K562 (cell line): ENCODE results near the gene ZNF273. TPM values are rescaled to one million over a fixed set of nuclear protein-coding genes. Genes with fewer than 3 reads are reported as not detected.

Experiments
- ADNP ChIP-seq: fragments of 200-800 bp; sonication (Bioruptor generic); IDR thresholded peaks from 2 replicates; pipeline ENCODE4 v1.6.1; 2016; ENCODE audit warnings: missing genetic modification characterization, missing compliant biosample characterization
- ATF1 ChIP-seq, 2 experiments: fragments of 450-650 bp in 1 of 2; IDR thresholded peaks; 2 replicates each; pipeline ENCODE4 v1.6.1; 2016; ENCODE audit warnings: missing compliant biosample characterization in 1 of 2, missing genetic modification characterization in 1 of 2
- CC2D1A ChIP-seq: fragments of 450-650 bp; IDR thresholded peaks from 2 replicates; pipeline ENCODE4 v1.6.1; 2017; ENCODE audit warnings: mild to moderate bottlenecking
- ELF4 ChIP-seq: fragments of 450-650 bp; formaldehyde crosslinking; IDR thresholded peaks from 2 replicates; pipeline ENCODE4 v1.4.0; 2022; ENCODE audit warnings: missing genetic modification characterization
- MCM2 ChIP-seq: fragments of 450-650 bp; IDR thresholded peaks from 2 replicates; pipeline ENCODE4 v1.6.1; 2017; ENCODE audit warnings: low read depth, mild to moderate bottlenecking
- MEIS2 ChIP-seq: fragments of 450-650 bp; IDR thresholded peaks from 2 replicates; pipeline ENCODE4 v1.6.1; 2014; ENCODE audit warnings: mild to moderate bottlenecking; ENCODE audit not compliant: partially characterized antibody
- NCOA1 ChIP-seq: fragments of 450-650 bp; IDR thresholded peaks from 2 replicates; pipeline ENCODE4 v1.6.1; 2016; ENCODE audit warnings: low read depth
- RBM25 ChIP-seq: fragments of 200-400 bp; formaldehyde crosslinking; IDR thresholded peaks from 2 replicates; pipeline ENCODE4 v1.6.1; 2018; ENCODE audit warnings: low read length, low read depth, moderate library complexity; ENCODE audit not compliant: severe bottlenecking
- RFX7 ChIP-seq: fragments of 250-450 bp; sonication (Bioruptor Pico); IDR thresholded peaks from 2 replicates; pipeline ENCODE4 v1.5.1; 2021; ENCODE audit warnings: mild to moderate bottlenecking
- SMARCA4 ChIP-seq: fragments of 450-650 bp; IDR thresholded peaks from 2 replicates; pipeline ENCODE4 v1.6.1; 2016
- STAT5B ChIP-seq: fragments of 250-450 bp; sonication (Bioruptor Pico); IDR thresholded peaks from 2 replicates; pipeline ENCODE4 v1.8.0; 2021; ENCODE audit warnings: mild to moderate bottlenecking, inconsistent platforms
- U2AF2 ChIP-seq: fragments of 200-400 bp; formaldehyde crosslinking; optimal IDR thresholded peaks from 2 replicates; pipeline ENCODE3; 2017; ENCODE audit warnings: low read depth, mild to moderate bottlenecking, low read length
- ZFX ChIP-seq: sonication (generic); formaldehyde crosslinking; IDR thresholded peaks from 2 replicates; pipeline ENCODE4 v1.8.0; 2022; ENCODE audit warnings: mild to moderate bottlenecking, missing genetic modification reagents, moderate library complexity
- ZNF384 ChIP-seq: IDR thresholded peaks from 2 replicates; pipeline ENCODE4 v1.6.1; 2012; ENCODE audit warnings: low read depth, low read length, improper control_type of control experiment
- polyA plus RNA-seq, 8 experiments: library from polyadenylated mRNA; depleted of rRNA in 4 of 8; stranded (reverse) in 5 of 8; unstranded in 3 of 8; fragments of >200 nt; fragmentation: Nextera tagmentation in 2 of 8; fragmentation: Illumina TruSeq in 1 of 8; extraction: Ambion mirVana in 2 of 8; extraction: Trizol in 1 of 8; gene quantifications; 2 replicates each; pipeline versions ENCODE4 v1.2.1 to v1.2.3, GENCODE V29; 2011 to 2014; ENCODE audit warnings: inconsistent platforms in 1 of 8, missing spikeins in 1 of 8
- total RNA-seq, 7 experiments: library from RNA; depleted of rRNA in 6 of 7; stranded (reverse); fragments of >200 nt in 6 of 7; fragmentation: Illumina TruSeq in 2 of 7; extraction: Trizol in 2 of 7; gene quantifications; 2 replicates each; pipeline versions ENCODE4 v1.2.1 to v1.2.3, GENCODE V29; 2011 to 2021; ENCODE audit warnings: low replicate concordance in 1 of 7
- TF ChIP-seq, protein P1 (sequence below): fragments of 250-450 bp; sonication (Bioruptor Pico); IDR thresholded peaks from 2 replicates; pipeline ENCODE4 v1.4.0; 2020; ENCODE audit warnings: mild to moderate bottlenecking, moderate library complexity
- TF ChIP-seq, protein P2 (sequence below): fragments of 450-650 bp; formaldehyde crosslinking; IDR thresholded peaks from 2 replicates; pipeline ENCODE4 v1.4.0; 2020; ENCODE audit warnings: mild to moderate bottlenecking, moderate library complexity
- TF ChIP-seq, protein P3 (sequence below): IDR thresholded peaks from 3 replicates; pipeline ENCODE4 v1.6.1; 2011; ENCODE audit warnings: borderline replicate concordance, mild to moderate bottlenecking, moderate library complexity; ENCODE audit not compliant: insufficient read length; ENCODE audit errors: extremely low read depth
- TF ChIP-seq, protein P4 (sequence below): fragments of 450-650 bp; formaldehyde crosslinking; IDR thresholded peaks from 2 replicates; pipeline ENCODE4 v1.4.0; 2022; ENCODE audit warnings: missing genetic modification characterization
- TF ChIP-seq, protein P5 (sequence below): fragments of 450-650 bp; IDR thresholded peaks from 2 replicates; pipeline ENCODE4 v1.7.0; 2016; ENCODE audit warnings: borderline replicate concordance

The ZNF273 gene
- total and polyA plus RNA-seq, 9 of the 15 experiments (the other 6 are each of a cell fraction or from before 2014, with no cell fraction given), result 13.3 to 37.0 (median 20.7) TPM

DNA sequence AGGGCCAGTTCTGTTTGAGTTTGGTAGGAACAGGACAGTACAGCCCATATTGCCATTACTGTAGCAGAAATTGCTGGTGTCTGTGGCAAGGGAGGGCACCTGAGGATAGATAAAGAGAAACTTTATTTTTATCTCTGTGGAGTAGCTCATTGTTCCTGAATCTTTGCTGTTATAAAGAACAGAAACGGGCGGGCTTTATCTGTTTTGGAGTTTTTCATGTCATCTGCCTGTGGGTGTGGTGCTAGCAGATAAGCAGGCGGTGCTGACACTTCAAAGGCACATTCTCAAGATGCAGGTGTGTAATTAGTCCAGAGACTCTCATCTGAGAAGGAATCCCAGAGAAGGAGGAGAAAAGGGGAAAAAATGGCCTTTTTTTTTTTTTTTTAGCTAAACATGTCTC lies 11.5 kb downstream of the ZNF273 start (continued):
- no peak for TF ChIP-seq U2AF2
- peak; percentile 78; the same call in 1 of the 2 replicates for TF ChIP-seq NCOA1
- no peak for TF ChIP-seq RFX7 (CRISPR knock-in tag)
- peak; percentile 89 for TF ChIP-seq SMARCA4
- no peak for TF ChIP-seq STAT5B (CRISPR knock-in tag)
- TF ChIP-seq MEIS2, result peak; percentile 87
- TF ChIP-seq ZFX (CRISPR knock-in tag), result no peak
- TF ChIP-seq, protein P1, sequence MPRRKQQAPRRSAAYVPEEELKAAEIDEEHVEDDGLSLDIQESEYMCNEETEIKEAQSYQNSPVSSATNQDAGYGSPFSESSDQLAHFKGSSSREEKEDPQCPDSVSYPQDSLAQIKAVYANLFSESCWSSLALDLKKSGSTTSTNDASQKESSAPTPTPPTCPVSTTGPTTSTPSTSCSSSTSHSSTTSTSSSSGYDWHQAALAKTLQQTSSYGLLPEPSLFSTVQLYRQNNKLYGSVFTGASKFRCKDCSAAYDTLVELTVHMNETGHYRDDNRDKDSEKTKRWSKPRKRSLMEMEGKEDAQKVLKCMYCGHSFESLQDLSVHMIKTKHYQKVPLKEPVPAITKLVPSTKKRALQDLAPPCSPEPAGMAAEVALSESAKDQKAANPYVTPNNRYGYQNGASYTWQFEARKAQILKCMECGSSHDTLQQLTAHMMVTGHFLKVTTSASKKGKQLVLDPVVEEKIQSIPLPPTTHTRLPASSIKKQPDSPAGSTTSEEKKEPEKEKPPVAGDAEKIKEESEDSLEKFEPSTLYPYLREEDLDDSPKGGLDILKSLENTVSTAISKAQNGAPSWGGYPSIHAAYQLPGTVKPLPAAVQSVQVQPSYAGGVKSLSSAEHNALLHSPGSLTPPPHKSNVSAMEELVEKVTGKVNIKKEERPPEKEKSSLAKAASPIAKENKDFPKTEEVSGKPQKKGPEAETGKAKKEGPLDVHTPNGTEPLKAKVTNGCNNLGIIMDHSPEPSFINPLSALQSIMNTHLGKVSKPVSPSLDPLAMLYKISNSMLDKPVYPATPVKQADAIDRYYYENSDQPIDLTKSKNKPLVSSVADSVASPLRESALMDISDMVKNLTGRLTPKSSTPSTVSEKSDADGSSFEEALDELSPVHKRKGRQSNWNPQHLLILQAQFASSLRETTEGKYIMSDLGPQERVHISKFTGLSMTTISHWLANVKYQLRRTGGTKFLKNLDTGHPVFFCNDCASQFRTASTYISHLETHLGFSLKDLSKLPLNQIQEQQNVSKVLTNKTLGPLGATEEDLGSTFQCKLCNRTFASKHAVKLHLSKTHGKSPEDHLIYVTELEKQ (CRISPR knock-in tag), result no peak
- TF ChIP-seq ELF4 (CRISPR knock-in tag), result 0 out of 2 replicates have a peak, but pooled peaks have one; percentile 41
- peak; percentile 44; the same call in 1 of the 2 replicates for TF ChIP-seq CC2D1A
- TF ChIP-seq RBM25, result no peak
- TF ChIP-seq, protein P2, sequence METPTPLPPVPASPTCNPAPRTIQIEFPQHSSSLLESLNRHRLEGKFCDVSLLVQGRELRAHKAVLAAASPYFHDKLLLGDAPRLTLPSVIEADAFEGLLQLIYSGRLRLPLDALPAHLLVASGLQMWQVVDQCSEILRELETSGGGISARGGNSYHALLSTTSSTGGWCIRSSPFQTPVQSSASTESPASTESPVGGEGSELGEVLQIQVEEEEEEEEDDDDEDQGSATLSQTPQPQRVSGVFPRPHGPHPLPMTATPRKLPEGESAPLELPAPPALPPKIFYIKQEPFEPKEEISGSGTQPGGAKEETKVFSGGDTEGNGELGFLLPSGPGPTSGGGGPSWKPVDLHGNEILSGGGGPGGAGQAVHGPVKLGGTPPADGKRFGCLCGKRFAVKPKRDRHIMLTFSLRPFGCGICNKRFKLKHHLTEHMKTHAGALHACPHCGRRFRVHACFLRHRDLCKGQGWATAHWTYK (CRISPR knock-in tag), result no peak
- TF ChIP-seq MCM2, result no peak
- no peak for TF ChIP-seq ATF1 (CRISPR knock-in tag; IDR thresholded peaks at IDR 0.05)
- 0 out of 2 replicates have a peak, but pooled peaks have one; percentile 19 for TF ChIP-seq ATF1 (tag; IDR thresholded peaks at IDR 0.05)
- peak; percentile 44; the same call in 1 of the 2 replicates for TF ChIP-seq ZNF384
- TF ChIP-seq, protein P3, sequence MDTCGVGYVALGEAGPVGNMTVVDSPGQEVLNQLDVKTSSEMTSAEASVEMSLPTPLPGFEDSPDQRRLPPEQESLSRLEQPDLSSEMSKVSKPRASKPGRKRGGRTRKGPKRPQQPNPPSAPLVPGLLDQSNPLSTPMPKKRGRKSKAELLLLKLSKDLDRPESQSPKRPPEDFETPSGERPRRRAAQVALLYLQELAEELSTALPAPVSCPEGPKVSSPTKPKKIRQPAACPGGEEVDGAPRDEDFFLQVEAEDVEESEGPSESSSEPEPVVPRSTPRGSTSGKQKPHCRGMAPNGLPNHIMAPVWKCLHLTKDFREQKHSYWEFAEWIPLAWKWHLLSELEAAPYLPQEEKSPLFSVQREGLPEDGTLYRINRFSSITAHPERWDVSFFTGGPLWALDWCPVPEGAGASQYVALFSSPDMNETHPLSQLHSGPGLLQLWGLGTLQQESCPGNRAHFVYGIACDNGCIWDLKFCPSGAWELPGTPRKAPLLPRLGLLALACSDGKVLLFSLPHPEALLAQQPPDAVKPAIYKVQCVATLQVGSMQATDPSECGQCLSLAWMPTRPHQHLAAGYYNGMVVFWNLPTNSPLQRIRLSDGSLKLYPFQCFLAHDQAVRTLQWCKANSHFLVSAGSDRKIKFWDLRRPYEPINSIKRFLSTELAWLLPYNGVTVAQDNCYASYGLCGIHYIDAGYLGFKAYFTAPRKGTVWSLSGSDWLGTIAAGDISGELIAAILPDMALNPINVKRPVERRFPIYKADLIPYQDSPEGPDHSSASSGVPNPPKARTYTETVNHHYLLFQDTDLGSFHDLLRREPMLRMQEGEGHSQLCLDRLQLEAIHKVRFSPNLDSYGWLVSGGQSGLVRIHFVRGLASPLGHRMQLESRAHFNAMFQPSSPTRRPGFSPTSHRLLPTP, result no peak
- TF ChIP-seq, protein P4, sequence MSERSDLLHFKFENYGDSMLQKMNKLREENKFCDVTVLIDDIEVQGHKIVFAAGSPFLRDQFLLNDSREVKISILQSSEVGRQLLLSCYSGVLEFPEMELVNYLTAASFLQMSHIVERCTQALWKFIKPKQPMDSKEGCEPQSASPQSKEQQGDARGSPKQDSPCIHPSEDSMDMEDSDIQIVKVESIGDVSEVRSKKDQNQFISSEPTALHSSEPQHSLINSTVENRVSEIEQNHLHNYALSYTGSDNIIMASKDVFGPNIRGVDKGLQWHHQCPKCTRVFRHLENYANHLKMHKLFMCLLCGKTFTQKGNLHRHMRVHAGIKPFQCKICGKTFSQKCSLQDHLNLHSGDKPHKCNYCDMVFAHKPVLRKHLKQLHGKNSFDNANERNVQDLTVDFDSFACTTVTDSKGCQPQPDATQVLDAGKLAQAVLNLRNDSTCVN (CRISPR knock-in tag), result no peak
- TF ChIP-seq, protein P5, sequence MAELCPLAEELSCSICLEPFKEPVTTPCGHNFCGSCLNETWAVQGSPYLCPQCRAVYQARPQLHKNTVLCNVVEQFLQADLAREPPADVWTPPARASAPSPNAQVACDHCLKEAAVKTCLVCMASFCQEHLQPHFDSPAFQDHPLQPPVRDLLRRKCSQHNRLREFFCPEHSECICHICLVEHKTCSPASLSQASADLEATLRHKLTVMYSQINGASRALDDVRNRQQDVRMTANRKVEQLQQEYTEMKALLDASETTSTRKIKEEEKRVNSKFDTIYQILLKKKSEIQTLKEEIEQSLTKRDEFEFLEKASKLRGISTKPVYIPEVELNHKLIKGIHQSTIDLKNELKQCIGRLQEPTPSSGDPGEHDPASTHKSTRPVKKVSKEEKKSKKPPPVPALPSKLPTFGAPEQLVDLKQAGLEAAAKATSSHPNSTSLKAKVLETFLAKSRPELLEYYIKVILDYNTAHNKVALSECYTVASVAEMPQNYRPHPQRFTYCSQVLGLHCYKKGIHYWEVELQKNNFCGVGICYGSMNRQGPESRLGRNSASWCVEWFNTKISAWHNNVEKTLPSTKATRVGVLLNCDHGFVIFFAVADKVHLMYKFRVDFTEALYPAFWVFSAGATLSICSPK, result no peak
- peak; percentile 74; the same call in 1 of the 2 replicates for TF ChIP-seq ADNP (tag)
